WI38 (cell line): ENCODE measurements around the gene LENG1.

ENCODE experiments used
- H3K4me3 ChIP-seq: 2 replicates; pipeline ENCODE4 v1.5.1; 2011; ENCODE audit warnings: low read depth, mild to moderate bottlenecking, control low read depth, low read length
- TF ChIP-seq, protein P1 (sequence below): IDR thresholded peaks from 2 replicates; pipeline ENCODE4 v1.5.1; 2012; ENCODE audit warnings: low read depth, mild to moderate bottlenecking, control low read depth, low read length

The LENG1 gene

GRCh38 chr19:54115109-54116063, 44.1 kb downstream of the LENG1 start, which contains the start of the genes PRPF31 and TFPT:
Gene PRPF31, plus strand, starts transcription at chr19:54115754. Its CDS starts 2,525 bp downstream, at chr19:54118279.
Gene TFPT, minus strand, starts transcription at chr19:54115657. Its CDS starts 388 bp downstream, at chr19:54115269.
- TF ChIP-seq, protein P1, sequence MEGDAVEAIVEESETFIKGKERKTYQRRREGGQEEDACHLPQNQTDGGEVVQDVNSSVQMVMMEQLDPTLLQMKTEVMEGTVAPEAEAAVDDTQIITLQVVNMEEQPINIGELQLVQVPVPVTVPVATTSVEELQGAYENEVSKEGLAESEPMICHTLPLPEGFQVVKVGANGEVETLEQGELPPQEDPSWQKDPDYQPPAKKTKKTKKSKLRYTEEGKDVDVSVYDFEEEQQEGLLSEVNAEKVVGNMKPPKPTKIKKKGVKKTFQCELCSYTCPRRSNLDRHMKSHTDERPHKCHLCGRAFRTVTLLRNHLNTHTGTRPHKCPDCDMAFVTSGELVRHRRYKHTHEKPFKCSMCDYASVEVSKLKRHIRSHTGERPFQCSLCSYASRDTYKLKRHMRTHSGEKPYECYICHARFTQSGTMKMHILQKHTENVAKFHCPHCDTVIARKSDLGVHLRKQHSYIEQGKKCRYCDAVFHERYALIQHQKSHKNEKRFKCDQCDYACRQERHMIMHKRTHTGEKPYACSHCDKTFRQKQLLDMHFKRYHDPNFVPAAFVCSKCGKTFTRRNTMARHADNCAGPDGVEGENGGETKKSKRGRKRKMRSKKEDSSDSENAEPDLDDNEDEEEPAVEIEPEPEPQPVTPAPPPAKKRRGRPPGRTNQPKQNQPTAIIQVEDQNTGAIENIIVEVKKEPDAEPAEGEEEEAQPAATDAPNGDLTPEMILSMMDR: no peak
- peak within 1 kb of the TSS; percentile 83 for H3K4me3 ChIP-seq

DNA sequence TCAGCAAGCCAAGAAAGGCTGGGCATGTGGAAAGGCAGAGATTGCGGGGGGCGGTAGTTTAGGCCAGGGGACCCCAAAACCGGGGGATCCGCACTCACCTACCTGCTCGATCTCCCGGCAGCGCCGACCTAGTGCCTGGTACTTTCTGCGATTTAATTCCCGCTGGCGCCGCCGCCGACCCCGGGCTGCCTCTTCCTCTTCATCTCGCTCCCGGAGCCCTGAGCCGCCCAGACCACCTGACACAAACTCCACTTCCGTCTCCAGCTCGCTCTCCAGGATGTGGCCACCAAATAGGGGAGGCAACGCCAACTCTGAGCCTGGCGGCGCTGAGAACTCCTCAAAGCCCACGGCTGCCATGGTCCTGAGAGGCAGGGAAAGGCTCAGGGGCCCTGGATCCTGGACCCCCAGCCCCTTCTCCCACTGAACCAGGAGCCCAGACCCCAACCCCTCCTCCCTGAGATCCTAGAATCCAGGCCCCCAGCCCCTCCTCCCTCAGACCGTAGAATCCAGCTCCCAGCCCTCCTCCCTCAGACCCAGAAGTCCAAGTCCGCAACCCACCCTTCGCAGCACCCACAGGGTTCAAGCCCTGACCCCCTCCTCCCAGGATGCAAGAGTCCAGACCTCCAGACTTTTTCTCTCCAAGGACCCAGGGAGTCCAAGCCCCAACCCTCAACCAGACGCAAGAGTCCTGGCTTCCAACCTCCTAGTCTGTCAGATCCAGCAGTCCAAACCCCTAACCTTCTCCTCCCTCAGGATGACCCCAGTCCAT, 45.0 kb downstream of the LENG1 start:
- peak overlapping the region; percentile 83 for H3K4me3 ChIP-seq
- TF ChIP-seq, protein P1: no peak

DNA sequence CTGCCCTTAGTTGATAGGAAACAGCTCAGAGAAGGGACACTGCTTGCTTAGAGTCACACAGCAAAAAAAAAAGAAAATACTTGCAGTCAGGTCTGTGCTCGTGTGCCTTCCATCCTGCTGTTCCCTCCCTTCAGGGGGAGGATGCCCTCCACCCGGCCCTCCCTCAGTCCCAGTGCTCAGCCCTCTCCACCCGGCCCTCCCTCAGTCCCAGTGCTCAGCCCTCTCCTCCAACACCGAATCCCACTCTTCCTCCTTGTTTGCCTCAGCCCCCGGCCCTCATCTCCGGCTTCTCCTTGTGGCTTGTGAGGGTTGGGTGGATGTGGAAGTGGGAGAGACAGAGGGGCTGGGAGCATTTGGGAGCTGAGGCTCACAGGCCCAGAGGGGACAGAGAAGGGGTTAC, 49.9 kb downstream of the LENG1 start:
- TF ChIP-seq, protein P1: no peak
- H3K4me3 ChIP-seq: no peak overlapping the region

GRCh38 chr19:54108496-54108895, 51.0 kb downstream of the LENG1 start:
- TF ChIP-seq, protein P1: no peak
- no peak overlapping the region for H3K4me3 ChIP-seq

- TF ChIP-seq, protein P1: no peak
- H3K4me3 ChIP-seq: no peak overlapping the region
Observed at GRCh38 chr19:54107876-54108490, 51.5 kb downstream of the LENG1 start.

DNA sequence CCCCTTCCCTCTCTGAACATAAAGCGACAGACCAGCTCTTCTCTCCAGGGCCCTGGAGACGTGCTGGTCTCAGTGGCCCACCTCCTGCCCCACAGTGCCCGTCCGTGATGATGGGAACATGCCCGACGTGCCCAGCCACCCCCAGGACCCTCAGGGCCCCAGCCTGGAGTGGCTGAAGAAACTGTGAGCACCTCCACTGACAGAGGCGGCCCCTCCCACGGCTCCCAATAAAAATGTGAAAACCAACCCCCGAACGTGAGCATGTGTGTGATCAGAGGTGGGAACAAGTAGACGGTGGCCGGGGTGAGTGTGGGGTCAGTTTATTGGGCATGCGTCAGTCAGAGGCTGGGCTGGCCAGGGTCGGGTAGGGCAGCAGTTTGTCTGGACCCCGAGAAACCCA, 52.8 kb downstream of the LENG1 start:
- no peak overlapping the region for H3K4me3 ChIP-seq
- TF ChIP-seq, protein P1: no peak
